Measurements from ENCODE around the gene DNAJC1.

GRCh38 chr10:21969326-21970287, 33.9 kb downstream of the DNAJC1 start:
- TF ChIP-seq USF1 (IDR thresholded peaks at IDR 0.05), result no peak
- TF ChIP-seq TAF1 (IDR thresholded peaks at IDR 0.05; ENCODE audit: low read depth), result no peak
- no peak for TF ChIP-seq YY1 (IDR thresholded peaks at IDR 0.05; ENCODE audit: low read depth)
- TF ChIP-seq TEAD4 (IDR thresholded peaks at IDR 0.05), result no peak
- TF ChIP-seq REST (IDR thresholded peaks at IDR 0.05; ENCODE audit: low read depth), result no peak
- TF ChIP-seq ZBTB7A (IDR thresholded peaks at IDR 0.05; ENCODE audit: low read depth), result no peak
- no peak for TF ChIP-seq RAD21 (IDR thresholded peaks at IDR 0.05; ENCODE audit: low read depth)

Measured in Ishikawa (cell line).